ENCODE measurements around the gene DTL.

DTL gene

GRCh38 chr1:212091438-212092121, 56.0 kb downstream of the DTL start:
- DNase-seq (ENCODE audit: low spot score): no peak

GRCh38 chr1:212097360-212097759, 61.8 kb downstream of the DTL start:
- no peak for DNase-seq (ENCODE audit: low spot score)

- no peak for DNase-seq (ENCODE audit: low spot score)
Measured at GRCh38 chr1:212098310-212098709, 62.8 kb downstream of the DTL start.

- no peak for DNase-seq (ENCODE audit: low spot score)
Measured at GRCh38 chr1:212098771-212099170, 63.2 kb downstream of the DTL start.

- no peak for DNase-seq (ENCODE audit: low spot score)
Measured at GRCh38 chr1:212101251-212101650, 65.7 kb downstream of the DTL start.

GRCh38 chr1:212101735-212102134, 66.2 kb downstream of the DTL start:
- DNase-seq (ENCODE audit: low spot score): no peak

- DNase-seq (ENCODE audit: low spot score): no peak
Measured at GRCh38 chr1:212104586-212105325, 69.2 kb downstream of the DTL start.

- no peak for DNase-seq (ENCODE audit: low spot score)
Measured at GRCh38 chr1:212106286-212106792, 70.8 kb downstream of the DTL start.

- DNase-seq (ENCODE audit: low spot score): no peak
Measured at GRCh38 chr1:212107481-212107880, 71.9 kb downstream of the DTL start.

GRCh38 chr1:212108187-212108586, 72.6 kb downstream of the DTL start:
- DNase-seq (ENCODE audit: low spot score): no peak

GRCh38 chr1:212108981-212109380, 73.4 kb downstream of the DTL start:
- no peak for DNase-seq (ENCODE audit: low spot score)

GRCh38 chr1:212109728-212110127, 74.2 kb downstream of the DTL start:
- no peak for DNase-seq (ENCODE audit: low spot score)

- no peak for DNase-seq (ENCODE audit: low spot score)
Measured at GRCh38 chr1:212110617-212111016, 75.1 kb downstream of the DTL start.

- DNase-seq (ENCODE audit: low spot score): no peak
Measured at GRCh38 chr1:212111536-212111935, 76.0 kb downstream of the DTL start.

GRCh38 chr1:212113706-212114105, 78.2 kb downstream of the DTL start:
- DNase-seq (ENCODE audit: low spot score): no peak

GRCh38 chr1:212118167-212118871, 82.8 kb downstream of the DTL start:
- DNase-seq (ENCODE audit: low spot score): no peak

GRCh38 chr1:212118872-212119260, 83.3 kb downstream of the DTL start:
- DNase-seq (ENCODE audit: low spot score): no peak

GRCh38 chr1:212119397-212119837, 83.9 kb downstream of the DTL start:
- no peak for DNase-seq (ENCODE audit: low spot score)

- DNase-seq (ENCODE audit: low spot score): no peak
Measured at GRCh38 chr1:212119863-212120262, 84.3 kb downstream of the DTL start.

GRCh38 chr1:212121779-212122178, 86.2 kb downstream of the DTL start:
- no peak for DNase-seq (ENCODE audit: low spot score)

GRCh38 chr1:212124690-212125582, 89.4 kb downstream of the DTL start:
- DNase-seq (ENCODE audit: low spot score): peak; percentile 15

GRCh38 chr1:212125654-212126053, 90.1 kb downstream of the DTL start:
- DNase-seq (ENCODE audit: low spot score): no peak

Data from activated CD4-positive, alpha-beta T cell treated with anti-CD3 and anti-CD28 coated beads, Interleukin-2, Interleukin-4, amounts not matched to agents 100 ng/mL and 50 ng/mL, durations not matched to agents 16 hours and 8 hours (primary cell).